GM13976 (cell line): Measurements from ENCODE around the gene RAB7B.

Experiments
- DNase-seq: peaks from one replicate; pipeline ENCODE4 v3.0.0; 2012; ENCODE audit warnings: low spot score
- in situ Hi-C: fragments of 300-500 bp; cut with MboI; formaldehyde crosslinking; loops from one replicate; pipeline ENCODE4 v1.12.0; 2022; ENCODE audit warnings: low sequenced_read_pairs, mixed read lengths, inconsistent platforms; ENCODE audit not compliant: unreplicated experiment
- TF ChIP-seq, protein P1 (sequence below): IDR thresholded peaks from 2 replicates; pipeline ENCODE4 v1.5.1; 2012; ENCODE audit warnings: borderline replicate concordance, mild to moderate bottlenecking; ENCODE audit not compliant: insufficient read depth; ENCODE audit errors: extremely low read depth, missing control alignments, control extremely low read depth

The RAB7B gene

DNA sequence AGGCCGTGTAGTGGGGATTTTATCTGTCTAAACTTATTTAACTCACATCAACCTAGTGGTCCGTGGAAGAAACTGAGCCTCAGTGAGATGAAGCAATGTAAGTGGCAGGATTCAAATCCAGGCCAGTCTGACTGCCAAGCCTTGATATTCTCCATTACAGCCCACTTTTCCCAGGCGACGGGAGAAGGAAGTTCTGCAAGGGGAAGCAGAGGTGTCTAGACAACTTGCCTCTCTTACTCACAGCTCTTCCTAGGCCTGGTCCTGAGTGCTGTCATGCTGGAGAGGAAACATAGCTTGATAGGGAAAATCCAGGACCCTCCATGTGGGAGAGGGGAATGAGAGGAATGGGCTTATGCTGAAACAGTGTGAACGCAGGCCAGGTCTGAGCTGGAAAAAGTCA, 11.4 kb upstream of the RAB7B start:
- TF ChIP-seq, protein P1, sequence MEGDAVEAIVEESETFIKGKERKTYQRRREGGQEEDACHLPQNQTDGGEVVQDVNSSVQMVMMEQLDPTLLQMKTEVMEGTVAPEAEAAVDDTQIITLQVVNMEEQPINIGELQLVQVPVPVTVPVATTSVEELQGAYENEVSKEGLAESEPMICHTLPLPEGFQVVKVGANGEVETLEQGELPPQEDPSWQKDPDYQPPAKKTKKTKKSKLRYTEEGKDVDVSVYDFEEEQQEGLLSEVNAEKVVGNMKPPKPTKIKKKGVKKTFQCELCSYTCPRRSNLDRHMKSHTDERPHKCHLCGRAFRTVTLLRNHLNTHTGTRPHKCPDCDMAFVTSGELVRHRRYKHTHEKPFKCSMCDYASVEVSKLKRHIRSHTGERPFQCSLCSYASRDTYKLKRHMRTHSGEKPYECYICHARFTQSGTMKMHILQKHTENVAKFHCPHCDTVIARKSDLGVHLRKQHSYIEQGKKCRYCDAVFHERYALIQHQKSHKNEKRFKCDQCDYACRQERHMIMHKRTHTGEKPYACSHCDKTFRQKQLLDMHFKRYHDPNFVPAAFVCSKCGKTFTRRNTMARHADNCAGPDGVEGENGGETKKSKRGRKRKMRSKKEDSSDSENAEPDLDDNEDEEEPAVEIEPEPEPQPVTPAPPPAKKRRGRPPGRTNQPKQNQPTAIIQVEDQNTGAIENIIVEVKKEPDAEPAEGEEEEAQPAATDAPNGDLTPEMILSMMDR: no peak
- DNase-seq: no peak
- in situ Hi-C loops: no loop called here

GRCh38 chr1:206013026-206013795, 10.0 kb upstream of the RAB7B start:
- TF ChIP-seq, protein P1: no peak
- no peak for DNase-seq
- in situ Hi-C loops: no loop called here

- TF ChIP-seq, protein P1: no peak
Observed at GRCh38 chr1:206012086-206012859, 9.1 kb upstream of the RAB7B start.

DNA sequence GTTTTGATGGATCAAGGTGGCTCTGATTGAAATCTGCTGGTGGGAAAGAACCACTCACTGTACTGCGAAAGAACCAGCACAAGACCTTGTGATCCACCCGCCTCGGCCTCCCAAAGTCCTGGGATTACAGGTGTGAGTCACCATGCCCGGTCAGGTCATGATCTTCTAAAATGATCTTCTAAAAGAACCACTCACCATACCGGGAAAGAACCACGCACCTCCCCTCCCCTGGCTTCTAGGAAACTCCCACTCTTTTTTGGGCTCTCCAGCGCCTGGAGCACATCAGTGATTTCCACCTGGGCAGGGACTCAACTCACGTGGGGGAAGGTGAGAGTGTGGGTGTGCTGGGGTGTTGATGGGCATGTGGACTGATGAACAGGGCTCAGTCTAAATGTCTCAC, 7.9 kb upstream of the RAB7B start:
- in situ Hi-C loops: no loop called here
- TF ChIP-seq, protein P1: no peak
- DNase-seq: no peak

More at GRCh38 chr1:206012086-206012859, 9.1 kb upstream of the RAB7B start:
- in situ Hi-C loops: no loop called here
- DNase-seq: peak; percentile 52

DNA sequence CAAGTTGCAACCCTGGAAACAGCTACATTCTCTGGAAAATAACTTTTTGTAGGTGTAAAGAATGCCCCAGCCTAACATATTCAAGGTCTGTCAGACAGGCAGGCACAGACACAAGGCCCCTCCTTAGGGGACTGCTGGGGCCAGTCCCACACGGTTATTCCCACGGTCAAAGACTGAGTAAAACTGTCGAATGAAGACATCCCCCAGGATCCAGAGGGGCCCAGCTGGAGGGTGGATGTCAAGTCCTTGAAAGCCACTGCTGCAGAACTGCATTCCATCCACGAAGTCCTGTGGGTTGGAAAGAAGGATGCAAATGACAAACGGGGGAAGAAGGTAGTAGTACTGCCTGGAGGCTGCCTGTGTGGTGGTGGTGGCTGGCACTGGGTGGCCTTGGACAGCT, 6.9 kb upstream of the RAB7B start:
- in situ Hi-C loops: no loop called here
- no peak for DNase-seq
- TF ChIP-seq, protein P1: no peak

DNA sequence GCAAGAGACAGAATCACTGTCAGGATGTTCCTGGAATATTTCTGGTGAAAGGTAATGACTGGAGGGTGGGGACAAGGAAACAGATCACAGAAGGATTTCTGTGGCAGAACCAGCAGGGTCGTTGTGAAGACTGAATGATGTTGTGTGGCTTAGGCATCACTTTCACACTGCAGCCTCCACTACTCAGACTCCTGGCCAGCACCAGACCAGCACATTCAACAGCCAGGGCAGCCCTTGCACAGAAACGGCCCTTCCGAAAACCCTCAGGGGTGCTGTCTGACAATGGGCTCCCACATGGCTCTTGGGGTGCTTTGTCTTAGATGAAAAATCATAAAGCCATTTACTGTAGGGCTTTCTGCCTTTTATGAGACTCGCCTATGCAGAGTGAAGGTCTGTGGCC, 3.8 kb upstream of the RAB7B start:
- DNase-seq: no peak
- in situ Hi-C loops: loop anchor here (10.0 kb wide), 1 partner anchor 108 kb away; the partner anchor contains the start of gene AVPR1B
- TF ChIP-seq, protein P1: no peak
